Measurements from ENCODE around the gene SRSF3.
A peak's percentile ranks its signal among the peaks of the same experiment; 100 is the strongest.

SRSF3 gene

DNA sequence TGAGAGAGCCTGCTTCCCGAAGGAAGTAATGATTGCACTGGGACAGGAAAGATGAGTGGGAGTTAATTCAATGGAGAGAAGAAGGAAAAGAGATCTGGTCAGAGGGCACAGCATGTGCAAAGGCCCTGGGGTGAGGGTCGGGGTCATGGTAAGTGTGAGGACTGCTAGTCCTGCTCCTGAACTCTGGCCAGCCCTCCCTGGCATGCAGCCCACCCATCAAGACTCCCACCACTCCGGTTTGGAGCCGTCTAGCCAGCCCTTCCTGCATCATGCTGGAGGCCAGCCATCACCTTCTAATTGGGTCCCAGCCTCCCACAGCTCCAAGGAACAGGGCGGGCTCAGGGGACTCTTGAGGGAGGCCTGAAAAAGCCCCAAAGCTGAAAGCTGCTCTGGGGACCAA lies 42.1 kb downstream of the SRSF3 start:
- H3K4me3 ChIP-seq, result no peak overlapping the region
- no peaks in the 10 kb centered on the region for H3K27me3 ChIP-seq
- peaks cover 53 to 88% (median 73%) of the 10 kb centered on the region in 10 experiments for H3K4me1 ChIP-seq
- H3K36me3 ChIP-seq, result no peaks in the 10 kb centered on the region
- no peaks in the 10 kb centered on the region for H4K20me1 ChIP-seq
- no peak overlapping the region; a peak in 1 of 22 replicates for H3K9ac ChIP-seq
- H3K4me2 ChIP-seq, result peak overlapping the region; percentile 29 to 68 (median 60)
- TF ChIP-seq Cebpa-rat (IDR thresholded peaks at IDR 0.05), result no peak
- H3K9me3 ChIP-seq (replicated peaks in 1 of 11), result no peaks in the 10 kb centered on the region
- H3K27ac ChIP-seq, result peak overlapping the region in 6 of 11 experiments; percentile 1 to 37 (median 22); a peak in 6 of 22 replicates

DNA sequence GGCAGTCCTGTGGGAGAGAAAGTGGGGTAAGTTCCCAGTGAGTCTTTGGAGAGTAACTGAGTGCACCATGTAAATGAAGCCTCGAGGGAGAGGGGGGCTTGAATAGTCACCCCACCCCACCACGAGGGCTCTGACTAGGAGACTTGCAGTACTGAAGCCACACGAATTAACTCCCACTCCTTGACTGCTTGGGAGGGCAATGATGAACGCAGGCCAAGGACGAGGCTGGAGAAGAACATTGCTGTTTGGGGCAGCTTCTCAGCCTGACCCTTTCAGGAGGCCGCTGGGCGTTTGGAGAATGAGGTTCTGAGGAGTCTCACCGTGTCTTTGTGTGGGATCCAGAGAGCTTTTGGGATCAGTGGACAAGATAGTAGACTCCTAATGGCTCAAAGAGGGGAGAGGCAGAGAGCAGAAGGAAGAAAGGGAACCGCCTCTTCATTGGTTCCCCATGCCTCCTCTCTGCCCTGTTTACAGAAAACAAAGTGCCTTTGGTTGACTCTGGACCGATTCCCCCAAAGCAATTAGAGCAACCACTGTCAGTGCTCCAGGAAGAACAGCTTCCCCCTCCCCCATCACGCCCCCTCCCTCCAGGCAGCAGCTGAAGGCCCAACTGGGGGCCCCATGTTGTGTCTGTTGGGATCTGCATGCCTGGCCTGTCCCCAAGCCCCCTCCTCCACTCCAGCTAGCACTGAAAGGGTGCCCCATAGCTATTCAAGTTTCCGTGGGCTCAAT lies 42.7 kb downstream of the SRSF3 start:
- H3K4me1 ChIP-seq, result peaks cover 50 to 88% (median 73%) of the 10 kb centered on the region in 10 experiments
- H3K4me3 ChIP-seq, result no peak overlapping the region
- no peaks in the 10 kb centered on the region for H4K20me1 ChIP-seq
- no peak for TF ChIP-seq Cebpa-rat (IDR thresholded peaks at IDR 0.05)
- no peaks in the 10 kb centered on the region for H3K9me3 ChIP-seq (replicated peaks in 1 of 11)
- H3K4me2 ChIP-seq, result peak overlapping the region; percentile 29 to 68 (median 60)
- H3K27ac ChIP-seq, result peak overlapping the region in 7 of 11 experiments; percentile 1 to 37 (median 23); a peak in 8 of 22 replicates
- no peak overlapping the region; a peak in 2 of 22 replicates for H3K9ac ChIP-seq
- no peaks in the 10 kb centered on the region for H3K27me3 ChIP-seq
- no peaks in the 10 kb centered on the region for H3K36me3 ChIP-seq

DNA sequence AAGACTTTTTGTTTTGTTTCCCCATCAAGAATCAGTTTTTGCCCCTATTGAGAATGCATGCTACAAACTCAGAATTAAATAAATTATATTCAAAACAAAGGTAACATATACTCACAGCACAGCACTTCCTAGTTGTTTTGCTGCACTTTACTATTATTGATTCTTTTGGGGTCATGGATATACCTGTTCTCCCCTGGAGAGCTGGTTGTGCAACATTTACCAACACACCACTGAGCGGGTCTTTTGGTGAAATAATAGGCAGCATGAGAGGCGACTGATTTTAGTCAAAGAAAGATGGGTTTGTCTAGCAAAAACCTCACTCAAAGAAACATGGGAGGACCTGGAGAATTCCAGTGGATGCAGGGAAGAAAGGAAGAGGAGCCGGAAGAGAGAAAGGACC lies 44.4 kb downstream of the SRSF3 start:
- Histone ChIP-seq H3K27me3 (no peaks in the 10 kb centered on the region), H3K36me3 (no peaks in the 10 kb centered on the region), H3K4me2 (0 out of 22 replicates have a peak overlapping the region, but pooled peaks of 1 of the 11 experiments have one; percentile 11), H3K4me3 (no peak overlapping the region), H3K9me3 (replicated peaks in 1 of 11) (no peaks in the 10 kb centered on the region), H3K4me1 (peaks cover 60 to 88% (median 78%) of the 10 kb centered on the region in 10 experiments), H4K20me1 (no peaks in the 10 kb centered on the region), H3K27ac (peak overlapping the region in 1 of 11 experiments; percentile 11; a peak in 1 of 22 replicates), H3K9ac (no peak overlapping the region)
- no peak for TF ChIP-seq Cebpa-rat (IDR thresholded peaks at IDR 0.05)

DNA sequence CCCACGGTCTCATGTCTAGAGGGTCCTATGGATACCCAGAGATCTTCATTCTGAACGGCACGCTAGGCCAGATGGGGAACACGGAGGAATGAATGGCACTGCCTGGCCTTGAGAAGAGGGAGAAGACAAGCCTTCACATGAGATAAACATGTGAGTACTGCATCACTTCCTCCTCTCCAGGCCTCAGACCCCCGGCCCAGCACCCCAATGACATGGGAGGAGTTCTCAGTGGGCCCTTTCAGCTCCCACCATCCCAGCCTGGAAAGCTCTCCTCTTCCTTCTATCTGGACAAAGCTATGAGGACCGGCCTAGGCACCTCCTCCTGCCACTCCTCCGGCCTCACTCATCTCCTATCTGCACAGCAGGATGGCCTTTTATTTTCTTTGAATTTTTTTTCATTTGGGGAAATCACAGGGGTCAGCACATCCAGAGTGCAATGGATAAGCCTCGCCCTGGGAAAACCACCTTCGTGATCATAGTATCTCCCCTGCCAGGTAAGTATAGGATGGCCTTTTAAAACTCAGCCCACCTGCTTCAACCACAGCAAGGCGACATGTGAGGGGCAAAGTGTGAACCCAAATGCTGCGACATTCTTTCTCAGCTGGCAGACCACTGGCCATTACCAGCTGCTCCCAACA lies 45.1 kb downstream of the SRSF3 start:
- Histone ChIP-seq H3K9me3 (replicated peaks in 1 of 11) (no peaks in the 10 kb centered on the region), H3K27ac (peak overlapping the region in 1 of 11 experiments; percentile 11; a peak in 1 of 22 replicates), H4K20me1 (no peaks in the 10 kb centered on the region), H3K27me3 (no peaks in the 10 kb centered on the region), H3K4me3 (no peak overlapping the region), H3K9ac (no peak overlapping the region), H3K4me2 (peak overlapping the region in 3 of 11 experiments; percentile 4 to 30 (median 11); a peak in 2 of 22 replicates), H3K36me3 (no peaks in the 10 kb centered on the region), H3K4me1 (peaks cover 60 to 88% (median 78%) of the 10 kb centered on the region in 10 experiments)
- no peak for TF ChIP-seq Cebpa-rat (IDR thresholded peaks at IDR 0.05)

DNA sequence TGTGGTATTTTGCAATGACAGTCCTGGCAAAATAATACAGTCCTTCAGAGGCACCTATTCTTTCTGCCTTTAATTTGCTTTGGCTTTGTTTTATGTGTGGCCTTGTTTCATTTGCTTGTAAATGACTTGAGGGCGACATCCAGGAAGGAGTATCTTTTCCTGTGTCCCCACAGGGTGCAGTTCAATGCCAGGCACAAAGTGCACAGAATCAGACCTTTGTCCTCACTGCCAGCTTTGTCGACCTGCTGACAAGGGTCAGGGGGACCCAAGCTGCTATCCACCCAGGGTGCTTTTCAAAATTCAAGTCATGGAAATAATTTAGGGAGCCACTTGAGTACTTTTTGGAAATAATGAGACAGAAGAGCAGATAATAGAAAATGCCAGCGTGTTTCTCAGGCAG lies 47.4 kb downstream of the SRSF3 start:
- Histone ChIP-seq H3K4me2 (peak overlapping the region in 10 of 11 experiments; percentile 9 to 89 (median 40); a peak in 14 of 22 replicates), H3K27ac (peak overlapping the region in 3 of 11 experiments; percentile 5 to 29 (median 14); a peak in 3 of 22 replicates), H3K9me3 (replicated peaks in 1 of 11) (no peaks in the 10 kb centered on the region), H4K20me1 (no peaks in the 10 kb centered on the region), H3K9ac (0 out of 22 replicates have a peak overlapping the region, but pooled peaks of 1 of the 11 experiments have one; percentile 7), H3K27me3 (no peaks in the 10 kb centered on the region), H3K36me3 (no peaks in the 10 kb centered on the region), H3K4me3 (no peak overlapping the region), H3K4me1 (peaks cover 60 to 88% (median 78%) of the 10 kb centered on the region in 10 experiments)
- TF ChIP-seq Cebpa-rat (IDR thresholded peaks at IDR 0.05), result no peak

DNA sequence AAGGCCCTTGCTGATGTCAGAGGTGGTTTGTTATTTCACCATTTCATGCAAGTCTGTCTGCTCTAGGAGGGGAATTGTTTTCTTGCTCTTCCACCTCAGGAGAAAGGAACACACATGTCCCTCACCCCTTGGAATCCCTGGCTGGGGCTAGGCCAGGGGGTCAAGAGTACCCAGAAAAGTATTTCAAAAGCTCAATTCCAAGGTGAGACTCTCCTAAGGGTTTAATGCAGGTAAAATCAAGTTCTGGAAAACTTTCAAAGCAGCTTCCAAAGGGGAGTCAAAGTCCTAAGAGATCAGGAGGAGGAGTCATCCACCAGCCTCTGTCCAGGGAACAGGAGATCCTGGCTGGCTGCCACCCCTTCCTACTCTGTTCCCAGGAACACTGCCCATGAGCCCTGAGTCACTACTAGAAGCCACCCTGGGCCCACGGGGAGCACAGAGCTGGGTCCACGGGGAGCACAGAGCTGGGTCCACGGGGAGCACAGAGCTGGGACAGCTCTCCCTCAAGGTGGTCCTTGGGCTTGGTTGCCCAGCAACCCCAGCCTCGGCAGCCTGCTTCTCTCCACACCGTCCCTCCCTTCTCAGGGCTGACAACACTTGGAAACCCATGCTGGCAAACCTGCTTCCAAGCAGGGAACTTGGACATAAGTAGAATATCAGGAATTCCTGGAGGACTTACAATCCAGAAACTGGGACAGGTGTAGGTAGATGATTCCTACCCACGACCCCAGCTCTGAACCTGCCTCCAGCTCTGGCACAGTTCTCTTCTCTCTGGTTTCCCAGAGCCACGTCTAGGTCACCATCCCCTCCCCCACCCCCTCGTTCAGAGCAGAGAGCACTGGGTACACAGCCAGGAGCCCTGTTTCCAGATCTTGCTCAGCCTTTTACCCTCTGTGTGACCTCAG lies 49.0 kb downstream of the SRSF3 start:
- peak overlapping the region in 10 of 11 experiments; percentile 18 to 87 (median 80); a peak in 20 of 22 replicates for H3K27ac ChIP-seq
- H3K4me3 ChIP-seq, result 0 out of 20 replicates have a peak overlapping the region, but pooled peaks of 1 of the 10 experiments have one; percentile 17
- H3K4me1 ChIP-seq, result peaks cover 49 to 89% (median 73%) of the 10 kb centered on the region in 10 experiments
- peak overlapping the region in 9 of 11 experiments; percentile 5 to 72 (median 61); a peak in 10 of 22 replicates for H3K9ac ChIP-seq
- H4K20me1 ChIP-seq, result no peaks in the 10 kb centered on the region
- TF ChIP-seq Cebpa-rat (IDR thresholded peaks at IDR 0.05), result no peak
- H3K9me3 ChIP-seq (replicated peaks in 1 of 11), result no peaks in the 10 kb centered on the region
- no peaks in the 10 kb centered on the region for H3K27me3 ChIP-seq
- H3K36me3 ChIP-seq, result no peaks in the 10 kb centered on the region
- peak overlapping the region; percentile 64 to 96 (median 83) for H3K4me2 ChIP-seq

DNA sequence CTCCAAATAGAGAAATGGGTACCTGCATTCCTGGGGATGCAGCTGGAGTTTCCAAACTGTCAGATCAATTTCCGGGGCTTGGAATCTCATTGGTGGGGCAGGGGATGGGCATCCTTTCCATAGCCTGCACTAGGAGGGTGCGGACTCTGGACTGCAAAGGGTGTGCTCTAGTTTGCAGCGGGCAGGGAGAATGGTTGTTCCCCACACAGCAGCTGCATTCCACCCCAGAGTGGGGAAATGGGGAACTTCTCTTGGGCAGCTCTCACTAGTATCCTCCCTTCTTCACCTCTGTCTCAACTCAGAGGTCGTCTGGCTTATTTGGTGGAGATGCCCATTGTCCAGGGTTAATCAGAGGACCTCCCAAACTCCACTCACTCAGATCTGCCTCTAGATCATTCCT lies 49.8 kb downstream of the SRSF3 start:
- peaks cover 52 to 93% (median 78%) of the 10 kb centered on the region in 10 experiments for H3K4me1 ChIP-seq
- TF ChIP-seq Cebpa-rat (IDR thresholded peaks at IDR 0.05), result no peak
- H4K20me1 ChIP-seq, result no peaks in the 10 kb centered on the region
- H3K36me3 ChIP-seq, result no peaks in the 10 kb centered on the region
- peak overlapping the region; percentile 64 to 96 (median 83) for H3K4me2 ChIP-seq
- H3K9ac ChIP-seq, result peak overlapping the region in 10 of 11 experiments; percentile 24 to 72 (median 62); a peak in 17 of 22 replicates
- peak overlapping the region in 10 of 11 experiments; percentile 41 to 87 (median 80); a peak in 19 of 22 replicates for H3K27ac ChIP-seq
- H3K27me3 ChIP-seq, result no peaks in the 10 kb centered on the region
- H3K9me3 ChIP-seq (replicated peaks in 1 of 11), result no peaks in the 10 kb centered on the region
- H3K4me3 ChIP-seq, result peak overlapping the region in 3 of 10 experiments; percentile 9 to 38 (median 17); a peak in 1 of 20 replicates

DNA sequence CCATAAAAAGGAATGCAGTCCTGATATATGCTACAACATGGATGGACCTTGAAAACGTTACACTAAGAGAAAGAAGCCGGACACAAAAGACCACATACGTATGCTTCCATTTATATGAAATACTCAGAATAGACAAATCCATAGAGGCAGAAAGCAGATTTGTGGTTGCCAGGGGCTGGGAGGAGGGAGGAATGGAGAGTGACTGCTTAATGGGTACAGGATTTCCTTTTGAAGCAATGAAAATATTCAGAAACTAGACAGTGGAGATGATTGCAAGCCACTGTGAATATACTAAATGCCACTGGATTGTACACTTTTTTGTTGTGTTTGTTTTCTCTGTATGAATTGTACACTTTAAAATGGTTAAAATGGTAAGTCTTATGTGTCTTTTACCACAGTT lies 54.9 kb downstream of the SRSF3 start:
- Histone ChIP-seq H3K4me1 (peaks cover 60 to 84% (median 78%) of the 10 kb centered on the region in 10 experiments), H3K9me3 (replicated peaks in 1 of 11) (no peaks in the 10 kb centered on the region), H3K9ac (peak overlapping the region in 6 of 11 experiments; percentile 4 to 72 (median 60); a peak in 3 of 22 replicates), H4K20me1 (no peaks in the 10 kb centered on the region), H3K4me3 (no peak overlapping the region), H3K36me3 (no peaks in the 10 kb centered on the region), H3K27ac (peak overlapping the region in 10 of 11 experiments; percentile 69 to 89 (median 77); a peak in 18 of 22 replicates), H3K27me3 (no peaks in the 10 kb centered on the region), H3K4me2 (peak overlapping the region; percentile 80 to 97 (median 87); a peak in 21 of 22 replicates)
- no peak for TF ChIP-seq Cebpa-rat (IDR thresholded peaks at IDR 0.05)
